Natural killer cell (primary cell): ENCODE measurements around the gene TRAF3. TPM values are rescaled to one million over a fixed set of nuclear protein-coding genes. Genes with fewer than 3 reads are reported as not detected.

Source experiments
- ATAC-seq, 3 donors: fragments of 150-1000 bp in 2 of 3; fragments of 200-7000 bp in 1 of 3; cut with Tn5 transposase; 1 replicate in 1 of 3; 2 replicates in 2 of 3; pipeline ENCODE4 v1.10.0; 2021; ENCODE audit warnings: mild to moderate bottlenecking in 2 of 3, moderate library complexity in 2 of 3
- DNase-seq, 2 donors: peaks; one replicate each; pipeline versions ENCODE4 v3.0.0 to v3.0.0-alpha.2; 2013 to 2021; ENCODE audit warnings: mixed read lengths in 1 of 2
- H3K27ac ChIP-seq: one replicate; pipeline ENCODE4 v1.5.1; 2013; ENCODE audit warnings: mild to moderate bottlenecking, low read length
- H3K27me3 ChIP-seq: one replicate; pipeline ENCODE4 v1.6.1; 2013; ENCODE audit warnings: low read length; ENCODE audit not compliant: control insufficient read depth, insufficient read depth
- H3K36me3 ChIP-seq: one replicate; pipeline ENCODE4 v1.6.1; 2013; ENCODE audit warnings: low read length; ENCODE audit not compliant: control insufficient read depth, insufficient read depth
- H3K4me1 ChIP-seq: one replicate; pipeline ENCODE4 v1.6.1; 2013; ENCODE audit warnings: low read length; ENCODE audit not compliant: control insufficient read depth, insufficient read depth
- H3K4me3 ChIP-seq: one replicate; pipeline ENCODE4 v1.5.1; 2013; ENCODE audit warnings: low read length
- H3K9me3 ChIP-seq: one replicate; pipeline ENCODE4 v1.6.1; 2013; ENCODE audit warnings: low read length; ENCODE audit not compliant: control insufficient read depth, insufficient read depth
- H3K27ac Mint-ChIP-seq, 2 donors: one replicate each; pipeline ENCODE4 v1.8.0; 2022; ENCODE audit warnings: mild to moderate bottlenecking in 2 of 2, mixed read lengths in 2 of 2, moderate library complexity in 1 of 2
- H3K27me3 Mint-ChIP-seq, 2 donors: one replicate each; pipeline ENCODE4 v1.8.0; 2022; ENCODE audit warnings: low read depth in 2 of 2, mixed read lengths in 2 of 2
- H3K36me3 Mint-ChIP-seq: one replicate; pipeline ENCODE4 v1.8.0; 2022; ENCODE audit warnings: mixed read lengths
- H3K4me1 Mint-ChIP-seq, 2 donors: one replicate each; pipeline ENCODE4 v1.8.0; 2022; ENCODE audit warnings: mixed read lengths in 2 of 2
- H3K4me3 Mint-ChIP-seq: one replicate; pipeline ENCODE4 v1.8.0; 2022; ENCODE audit warnings: mild to moderate bottlenecking, moderate library complexity, mixed read lengths
- H3K9me3 Mint-ChIP-seq, 2 donors: one replicate each; pipeline ENCODE4 v1.8.0; 2022; ENCODE audit warnings: mixed read lengths in 2 of 2
- CTCF ChIP-seq: fragments of 200-600 bp; IDR thresholded peaks from one replicate; pipeline ENCODE4 v1.8.0; 2022; ENCODE audit warnings: antibody characterized with exemption
- WGBS: methylation state at CpG from one replicate; pipeline ENCODE4 v1.1.7; 2013; ENCODE audit warnings: missing lambda C conversion rate; ENCODE audit not compliant: insufficient coverage; 5-methylcytosine and 5-hydroxymethylcytosine counted together
- intact Hi-C: fragments of 100-400 bp; cut with micrococcal nuclease; formaldehyde crosslinking; loops from one replicate; pipeline ENCODE4 v1.14.2; 2022
- total RNA-seq, 4 donors: library from RNA; stranded (reverse); fragments of 120-200 nt in 1 of 4; gene quantifications; one replicate each; pipeline versions ENCODE4 v1.2.3 to v1.2.4, GENCODE V29; 2013 to 2022

Gene TRAF3
- total RNA-seq, 3 donors from 2014 or later (not counting 1 experiment from before 2014, with no cell fraction given), result 21.0 to 31.6 (median 23.5) TPM

GRCh38 chr14:102848830-102849525, 71.7 kb downstream of the TRAF3 start:
- no peak for TF ChIP-seq CTCF
- no peak overlapping the region for H3K4me3 Mint-ChIP-seq
- H3K27ac Mint-ChIP-seq, result no peak overlapping the region
- H3K4me1 ChIP-seq, result no peaks in the 10 kb centered on the region
- H3K27me3 ChIP-seq, result no peaks in the 10 kb centered on the region
- ATAC-seq (peak in 1 of 3 donors; percentile 13), DNase-seq (no peak)
- no peaks in the 10 kb centered on the region for H3K9me3 Mint-ChIP-seq
- H3K36me3 Mint-ChIP-seq, result no peaks in the 10 kb centered on the region
- H3K4me1 Mint-ChIP-seq, result peaks cover 10 to 14% of the 10 kb centered on the region in 2 donors
- H3K9me3 ChIP-seq, result no peaks in the 10 kb centered on the region
- intact Hi-C loops, result no loop called here
- H3K27ac ChIP-seq, result no peak overlapping the region
- no peaks in the 10 kb centered on the region for H3K36me3 ChIP-seq
- no peak overlapping the region for H3K4me3 ChIP-seq
- no peaks in the 10 kb centered on the region for H3K27me3 Mint-ChIP-seq
- WGBS, result 81% methylated on average over 12 of the region's 12 CpGs

DNA sequence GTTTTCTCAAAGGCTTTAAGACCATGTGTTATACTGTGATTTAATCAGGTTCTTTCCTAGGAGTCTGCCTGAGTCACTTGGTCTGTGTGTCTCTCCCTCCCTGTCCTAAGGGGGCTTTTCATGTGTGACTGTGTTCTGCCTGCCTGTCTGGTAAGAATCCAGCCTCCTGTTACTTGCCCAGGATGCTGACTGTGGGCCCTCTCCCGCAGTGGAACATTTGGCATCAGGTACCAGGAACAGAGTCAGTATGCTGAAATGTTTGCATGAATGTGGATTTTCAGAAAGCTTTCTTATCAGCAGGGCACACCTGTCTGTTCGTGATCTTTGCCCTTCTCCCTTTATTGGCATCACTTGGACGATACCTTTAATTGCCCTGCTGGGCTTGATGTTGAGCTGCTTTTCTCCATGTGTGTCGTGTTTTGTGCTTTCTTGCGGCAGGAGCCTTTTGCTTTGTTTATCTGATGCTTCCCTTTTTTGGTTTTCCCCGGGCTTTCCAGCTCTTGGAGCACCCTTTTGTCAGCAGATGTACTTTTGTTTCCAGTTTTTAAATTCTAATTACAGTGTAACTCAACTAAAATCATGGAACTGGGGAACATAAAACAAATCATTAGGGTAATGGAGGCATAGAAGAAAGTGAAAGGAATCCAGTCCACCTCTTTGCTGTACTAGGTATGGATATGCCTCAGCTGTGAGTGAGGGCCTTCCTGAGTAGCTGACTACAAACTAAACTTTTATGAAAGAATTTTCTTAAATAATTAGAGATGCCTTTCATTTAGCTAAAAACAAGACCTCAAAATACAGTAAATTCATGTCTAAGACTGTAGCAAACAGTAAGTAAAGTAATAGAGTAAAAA, 72.5 kb downstream of the TRAF3 start:
- H3K36me3 ChIP-seq, result no peaks in the 10 kb centered on the region
- no peaks in the 10 kb centered on the region for H3K27me3 ChIP-seq
- H3K27ac ChIP-seq, result no peak overlapping the region
- Mint-ChIP-seq H3K4me1 (peaks cover 12 to 14% of the 10 kb centered on the region in 2 donors), H3K9me3 (no peaks in the 10 kb centered on the region), H3K4me3 (no peak overlapping the region), H3K27me3 (no peaks in the 10 kb centered on the region), H3K36me3 (no peaks in the 10 kb centered on the region), H3K27ac (peak overlapping the region in 1 of 2 donors; percentile 75)
- intact Hi-C loops, result no loop called here
- ATAC-seq (peak in 1 of 3 donors; percentile 30), DNase-seq (no peak)
- WGBS, result 46% methylated on average over 6 of the region's 6 CpGs
- TF ChIP-seq CTCF, result no peak
- no peaks in the 10 kb centered on the region for H3K4me1 ChIP-seq
- no peak overlapping the region for H3K4me3 ChIP-seq
- no peaks in the 10 kb centered on the region for H3K9me3 ChIP-seq

DNA sequence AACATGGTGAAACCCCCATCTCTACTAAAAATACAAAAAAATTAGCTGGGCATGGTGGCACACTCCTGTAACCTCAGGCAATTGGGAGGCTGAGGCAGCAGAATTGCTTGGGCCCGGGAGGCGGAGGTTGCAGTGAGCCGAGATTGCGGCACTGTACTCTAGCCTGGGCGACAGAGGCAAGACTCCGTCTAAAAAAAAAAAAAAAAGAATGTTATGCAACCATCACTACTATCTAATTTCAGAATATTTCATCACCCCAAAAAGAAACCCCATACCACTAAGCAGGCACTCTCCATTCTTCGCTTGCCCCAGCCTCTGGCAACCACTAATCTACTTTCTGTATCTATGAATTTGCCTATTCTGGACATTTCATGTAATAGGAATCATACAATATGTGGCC, 76.4 kb downstream of the TRAF3 start:
- DNase-seq, result no peak
- no peaks in the 10 kb centered on the region for H3K36me3 Mint-ChIP-seq

More for the DNA sequence above, 76.4 kb downstream of the TRAF3 start:
- H3K4me3 ChIP-seq, result no peak overlapping the region
- no peak overlapping the region for H3K4me3 Mint-ChIP-seq
- intact Hi-C loops, result no loop called here
- 96% methylated on average over 7 of the region's 7 CpGs for WGBS
- H3K9me3 ChIP-seq, result no peaks in the 10 kb centered on the region
- no peak for TF ChIP-seq CTCF
- ATAC-seq, result no peak
- no peak overlapping the region for H3K27ac Mint-ChIP-seq
- H3K27ac ChIP-seq, result no peak overlapping the region
- H3K9me3 Mint-ChIP-seq, result no peaks in the 10 kb centered on the region
- no peaks in the 10 kb centered on the region for H3K27me3 Mint-ChIP-seq
- no peaks in the 10 kb centered on the region for H3K27me3 ChIP-seq
- H3K4me1 Mint-ChIP-seq, result peaks cover 24 to 30% of the 10 kb centered on the region in 2 donors
- no peaks in the 10 kb centered on the region for H3K36me3 ChIP-seq
- peaks cover 7% of the 10 kb centered on the region for H3K4me1 ChIP-seq
